HG03442 (cell line): ENCODE results near the gene CMTM2.
"Not testable (repeated sequence)": the region's sequence is repeated elsewhere in the genome, so short reads cannot be mapped to it uniquely, and the experiment has no call there.

ENCODE experiments used
- ATAC-seq: cut with Tn5 transposase; IDR thresholded peaks from one replicate; pipeline ENCODE4 v1.9.1; 2021; ENCODE audit warnings: mild to moderate bottlenecking, moderate library complexity; ENCODE audit not compliant: unreplicated experiment

The CMTM2 gene

GRCh38 chr16:66552286-66553177 lies 26.7 kb upstream of the CMTM2 start, which contains the start of gene CKLF:
TSS of gene CKLF (plus strand) at chr16:66552576. CDS start at chr16:66552716, 140 bp downstream.
- peak; percentile 72 for ATAC-seq

- ATAC-seq: no peak
These were observed 26.0 kb upstream of the CMTM2 start for GRCh38 chr16:66553223-66553622.

- ATAC-seq: no peak
These were observed 25.2 kb upstream of the CMTM2 start for GRCh38 chr16:66554021-66554420.

- ATAC-seq: no peak
These were observed 24.8 kb upstream of the CMTM2 start for GRCh38 chr16:66554495-66554894.

GRCh38 chr16:66560107-66560506 lies 19.2 kb upstream of the CMTM2 start:
- ATAC-seq: no peak

- ATAC-seq: no peak
These were observed 17.7 kb upstream of the CMTM2 start for GRCh38 chr16:66561381-66562080.

GRCh38 chr16:66562409-66562808 lies 16.9 kb upstream of the CMTM2 start:
- ATAC-seq: no peak

- no peak for ATAC-seq
These were observed 16.3 kb upstream of the CMTM2 start for GRCh38 chr16:66562986-66563385.

GRCh38 chr16:66563574-66564334 lies 15.5 kb upstream of the CMTM2 start:
- no peak for ATAC-seq

GRCh38 chr16:66566051-66566901 lies 13.0 kb upstream of the CMTM2 start, which contains the start of gene CMTM1:
TSS of gene CMTM1 (plus strand) at chr16:66566439. CDS start at chr16:66566514, 75 bp downstream.
- no peak for ATAC-seq

- ATAC-seq: not testable (repeated sequence)
These were observed 12.0 kb upstream of the CMTM2 start for GRCh38 chr16:66567270-66567669.

- no peak for ATAC-seq
These were observed 10.9 kb upstream of the CMTM2 start for GRCh38 chr16:66568355-66568754.

GRCh38 chr16:66569131-66569530 lies 10.1 kb upstream of the CMTM2 start:
- no peak for ATAC-seq

- ATAC-seq: no peak
These were observed 9.3 kb upstream of the CMTM2 start for GRCh38 chr16:66569827-66570405.

- no peak for ATAC-seq
These were observed 6.9 kb upstream of the CMTM2 start for GRCh38 chr16:66572356-66572755.

- no peak for ATAC-seq
These were observed 5.2 kb upstream of the CMTM2 start for GRCh38 chr16:66574081-66574480.

- ATAC-seq: no peak
These were observed 4.7 kb upstream of the CMTM2 start for GRCh38 chr16:66574531-66574930.

GRCh38 chr16:66575060-66575459 lies 4.2 kb upstream of the CMTM2 start:
- no peak for ATAC-seq

- no peak for ATAC-seq
These were observed 3.0 kb upstream of the CMTM2 start for GRCh38 chr16:66576296-66576695.
